Measurements from ENCODE around the gene ARL15.
"Not testable (repeated sequence)": the region's sequence is repeated elsewhere in the genome, so short reads cannot be mapped to it uniquely, and the experiment has no call there.

The ARL15 gene

DNA sequence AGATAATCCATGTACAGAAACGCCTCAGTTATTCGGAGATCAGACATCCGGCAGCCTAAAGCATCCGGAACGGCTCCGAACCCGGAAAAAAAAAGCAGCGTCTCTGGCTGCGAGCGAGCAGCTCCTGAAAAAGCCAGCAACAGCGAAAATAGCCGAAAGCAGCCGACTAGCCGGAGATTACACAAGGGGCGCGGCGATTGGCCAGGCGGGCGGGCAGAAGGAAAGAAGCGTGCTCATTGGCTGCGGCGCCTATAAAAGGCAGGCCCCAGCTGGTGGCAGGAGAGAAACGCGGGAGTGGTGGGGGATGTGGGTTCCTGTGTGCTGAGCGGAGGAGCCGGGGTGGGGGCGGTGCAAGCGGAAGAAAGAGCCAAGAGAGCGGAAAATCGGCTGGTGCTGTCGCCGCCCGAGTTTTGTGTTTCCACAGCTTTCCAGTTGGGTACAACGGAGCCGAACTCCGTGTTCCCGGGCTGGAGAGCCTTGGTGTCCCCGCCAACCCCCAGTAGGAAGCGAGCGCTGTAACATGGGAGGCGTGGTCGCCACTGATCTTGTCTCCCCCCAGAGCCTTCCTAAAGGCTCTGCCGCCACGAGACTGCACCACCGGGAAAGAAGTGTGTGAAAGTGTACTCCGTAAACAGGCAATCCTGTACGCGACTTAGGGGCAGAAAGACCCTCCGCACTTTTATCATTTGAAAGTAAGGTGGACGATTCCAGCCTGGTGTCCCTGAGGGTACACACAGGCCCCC, at the start of gene ARL15:
TSS of gene ARL15 (minus strand) at position 141 of the 743 bp plus-strand sequence.
- DNase-seq (ENCODE audit: low spot score), result peak; percentile 96

DNA sequence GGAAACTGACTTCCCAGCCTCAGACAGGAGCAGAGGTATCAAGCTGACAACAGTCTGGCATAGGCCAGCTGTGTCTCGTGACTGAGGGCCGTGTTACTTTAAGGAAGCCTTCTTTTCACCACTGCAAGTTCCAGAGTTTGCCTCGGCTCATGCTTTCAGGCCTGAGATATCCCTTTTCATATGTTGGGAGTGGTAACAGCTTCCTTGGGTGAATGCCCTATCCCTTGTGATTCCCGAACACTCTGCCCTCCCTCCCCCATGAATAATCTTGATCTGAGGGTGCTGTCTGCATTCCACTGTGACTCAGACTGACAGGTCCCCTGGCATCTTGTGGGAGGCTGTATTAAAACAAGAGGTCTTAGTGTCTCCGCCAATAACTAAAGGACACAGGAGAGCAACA, 49.7 kb upstream of the ARL15 start:
- DNase-seq (ENCODE audit: low spot score), result no peak

DNA sequence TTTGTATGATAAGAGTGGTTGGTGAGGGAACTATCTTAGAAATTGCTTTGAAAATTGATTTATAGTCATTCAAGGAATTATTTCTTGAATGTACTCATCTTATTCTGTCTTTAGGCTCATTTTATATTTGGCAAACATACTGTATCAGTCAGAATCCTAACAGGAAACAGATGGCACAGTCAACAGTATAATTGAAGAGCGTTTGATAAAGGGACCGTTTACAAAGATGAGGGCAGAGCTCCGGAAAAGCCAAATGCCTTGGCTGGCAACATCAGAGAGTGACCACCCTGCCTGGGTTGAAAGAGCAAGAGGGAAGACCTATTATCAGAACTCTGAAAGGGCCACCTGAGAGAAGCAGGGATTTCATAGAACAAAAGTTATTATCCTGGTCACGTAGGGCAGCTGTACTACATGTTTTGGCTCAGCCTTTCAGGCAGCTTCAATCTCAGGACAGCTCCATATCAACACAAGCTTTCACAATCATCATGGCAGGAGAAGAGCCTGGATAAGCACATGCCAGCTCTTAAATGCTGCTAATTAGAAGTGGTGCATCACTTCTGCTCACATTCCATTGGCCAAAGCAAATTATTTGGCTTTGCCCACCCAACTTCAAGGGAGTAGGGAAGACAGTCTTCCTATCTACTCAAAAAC, 47.2 kb upstream of the ARL15 start:
- no peak for DNase-seq (ENCODE audit: low spot score)

DNA sequence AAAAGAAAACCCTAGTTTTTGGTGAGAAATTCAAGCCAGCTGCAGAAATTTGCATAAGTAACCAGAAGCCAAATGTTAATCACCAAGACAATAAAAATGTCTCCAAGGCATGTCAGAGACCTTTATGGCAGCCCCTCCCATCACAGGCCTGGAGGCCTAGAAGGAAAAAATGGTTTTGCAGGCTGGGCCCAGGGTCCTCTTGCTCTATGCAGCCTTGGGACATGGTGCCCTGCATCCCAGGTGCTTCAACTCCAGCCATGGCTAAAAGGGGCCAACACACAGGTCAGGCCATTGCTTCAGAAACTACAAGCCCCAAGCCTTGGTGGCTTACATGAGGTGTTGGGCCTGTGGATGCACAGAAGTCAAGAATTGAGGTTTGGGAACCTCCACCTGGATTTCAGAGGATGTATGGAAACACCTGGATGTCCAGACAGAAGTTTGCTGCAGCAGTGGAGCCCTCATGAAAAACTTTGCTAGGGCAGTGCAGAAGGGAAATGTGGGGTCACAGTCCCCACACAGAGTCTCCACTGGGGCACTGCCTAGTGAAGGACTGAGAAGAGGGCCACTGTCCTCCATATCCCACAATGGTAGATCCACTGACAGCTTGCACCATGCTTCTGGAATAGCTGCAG, 43.7 kb upstream of the ARL15 start:
- DNase-seq (ENCODE audit: low spot score), result not testable (repeated sequence)

DNA sequence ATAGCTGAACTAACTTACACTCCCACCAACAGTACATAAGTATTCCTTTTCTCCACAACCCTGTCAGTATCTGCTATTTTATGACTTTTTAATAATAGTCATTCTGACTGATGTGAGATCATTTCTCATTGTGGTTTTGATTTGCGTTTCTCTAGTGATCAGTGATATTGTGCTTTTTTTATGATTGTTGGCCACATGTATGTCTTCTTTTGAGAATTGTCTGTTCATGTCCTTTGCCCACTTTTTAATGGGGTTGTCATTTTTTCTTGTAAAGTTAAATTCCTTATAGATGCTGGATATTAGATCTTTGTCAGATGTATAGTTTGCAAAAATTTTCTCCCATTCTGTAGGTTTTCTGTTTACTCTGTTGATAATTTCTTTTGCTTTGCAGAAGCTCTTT, 42.2 kb upstream of the ARL15 start:
- DNase-seq (ENCODE audit: low spot score), result not testable (repeated sequence)

DNA sequence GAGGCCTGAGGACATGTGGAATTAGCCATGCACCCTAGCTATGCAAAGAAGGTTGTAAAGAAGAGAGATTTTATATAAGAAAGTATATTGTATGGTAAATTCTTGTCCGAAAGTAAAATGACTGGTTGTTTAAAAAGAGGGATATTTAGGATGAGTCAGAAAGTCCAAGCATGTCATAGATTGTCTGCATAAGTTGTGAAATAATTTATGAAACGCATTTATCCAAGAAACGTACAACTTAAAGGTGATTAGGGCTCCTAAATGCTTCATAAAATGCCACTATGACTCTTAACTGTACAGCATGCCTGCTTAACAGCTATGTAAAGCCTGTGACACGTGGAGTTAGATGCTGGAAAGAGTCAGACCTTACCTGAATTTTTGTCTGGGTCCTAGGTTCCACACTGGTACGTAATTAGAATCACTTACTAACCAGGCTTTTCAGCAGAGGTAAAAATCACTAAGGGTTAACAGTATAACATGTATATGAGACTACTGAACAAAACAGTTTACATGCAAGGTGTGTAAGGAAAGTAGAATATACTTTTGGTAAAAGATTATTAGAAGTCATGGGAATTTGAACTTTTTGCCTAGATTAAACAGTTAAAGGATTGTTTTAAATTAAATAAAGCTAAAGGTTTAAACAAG, 37.0 kb upstream of the ARL15 start:
- no peak for DNase-seq (ENCODE audit: low spot score)

DNA sequence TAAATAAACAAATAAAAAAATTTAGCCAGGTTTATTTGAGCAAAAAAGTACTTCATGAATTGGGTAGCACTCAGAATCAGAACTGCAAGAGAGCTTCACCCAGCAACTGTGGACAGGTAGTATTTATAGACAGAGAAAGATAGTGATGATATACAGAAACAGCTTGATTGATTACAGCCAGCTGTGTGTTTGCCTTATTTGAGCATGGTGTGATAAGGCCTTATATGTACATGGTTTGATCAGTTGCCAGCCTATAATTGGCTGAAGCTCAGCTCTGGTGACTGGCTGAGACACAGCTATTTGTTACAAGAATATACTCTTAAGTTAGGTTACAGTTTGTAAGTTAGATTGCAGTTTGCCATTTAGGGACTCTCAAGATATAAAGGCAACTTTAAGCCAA, 34.3 kb upstream of the ARL15 start:
- no peak for DNase-seq (ENCODE audit: low spot score)

DNA sequence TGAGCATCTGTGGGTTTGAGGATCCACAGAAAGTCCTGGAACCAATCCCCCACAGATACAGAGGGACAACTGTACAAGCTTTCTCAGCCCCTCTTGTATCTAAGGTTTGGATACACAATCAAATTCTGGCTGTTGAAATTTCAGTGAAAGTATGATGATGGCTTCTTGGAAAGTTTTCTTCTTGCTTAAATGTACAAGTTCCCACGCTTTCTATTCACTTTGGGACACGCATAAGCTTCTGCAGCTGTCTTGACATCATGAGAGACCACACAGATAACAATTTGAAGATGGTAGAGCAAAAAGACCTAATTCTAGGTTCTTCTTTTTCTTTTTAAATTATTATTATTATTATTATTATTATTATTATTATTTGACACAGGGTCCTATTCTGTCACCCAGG, 31.6 kb upstream of the ARL15 start:
- DNase-seq (ENCODE audit: low spot score), result no peak

DNA sequence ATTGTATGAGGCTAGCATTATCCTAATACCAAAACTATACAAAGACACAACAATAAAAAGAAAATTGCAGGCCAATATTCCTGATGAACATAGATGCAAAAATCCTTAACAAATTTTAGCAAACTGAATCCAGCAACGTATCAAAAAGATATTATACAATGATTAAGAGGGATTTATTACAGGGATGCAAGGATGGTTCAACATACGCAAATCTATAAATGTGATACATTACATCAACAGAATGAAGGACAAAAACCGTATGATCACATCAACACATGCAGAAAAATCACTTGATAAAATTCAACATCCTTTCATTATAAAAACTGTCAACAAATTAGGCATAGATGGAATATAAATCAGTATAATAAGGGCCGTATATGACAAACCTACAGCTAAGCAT, 27.1 kb upstream of the ARL15 start:
- no peak for DNase-seq (ENCODE audit: low spot score)

DNA sequence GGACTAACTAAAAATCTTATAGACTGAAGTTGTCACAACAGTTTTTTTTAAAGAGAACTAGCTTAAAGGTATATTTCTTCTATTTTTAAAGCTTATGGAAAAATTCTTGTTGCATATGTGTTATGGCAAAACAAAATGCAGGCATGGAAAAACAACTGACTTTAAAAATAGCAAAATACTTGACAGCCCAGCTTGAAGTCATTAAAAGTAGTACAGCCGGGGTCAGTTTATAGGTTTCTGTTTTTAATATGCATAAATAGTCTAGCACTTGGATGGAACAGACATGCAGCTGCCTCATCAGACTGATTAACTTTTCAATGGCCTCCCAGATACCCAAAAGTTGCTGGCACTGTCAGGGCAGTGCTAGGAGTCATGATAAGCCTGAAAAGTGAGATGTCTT, 22.3 kb upstream of the ARL15 start:
- no peak for DNase-seq (ENCODE audit: low spot score)

DNA sequence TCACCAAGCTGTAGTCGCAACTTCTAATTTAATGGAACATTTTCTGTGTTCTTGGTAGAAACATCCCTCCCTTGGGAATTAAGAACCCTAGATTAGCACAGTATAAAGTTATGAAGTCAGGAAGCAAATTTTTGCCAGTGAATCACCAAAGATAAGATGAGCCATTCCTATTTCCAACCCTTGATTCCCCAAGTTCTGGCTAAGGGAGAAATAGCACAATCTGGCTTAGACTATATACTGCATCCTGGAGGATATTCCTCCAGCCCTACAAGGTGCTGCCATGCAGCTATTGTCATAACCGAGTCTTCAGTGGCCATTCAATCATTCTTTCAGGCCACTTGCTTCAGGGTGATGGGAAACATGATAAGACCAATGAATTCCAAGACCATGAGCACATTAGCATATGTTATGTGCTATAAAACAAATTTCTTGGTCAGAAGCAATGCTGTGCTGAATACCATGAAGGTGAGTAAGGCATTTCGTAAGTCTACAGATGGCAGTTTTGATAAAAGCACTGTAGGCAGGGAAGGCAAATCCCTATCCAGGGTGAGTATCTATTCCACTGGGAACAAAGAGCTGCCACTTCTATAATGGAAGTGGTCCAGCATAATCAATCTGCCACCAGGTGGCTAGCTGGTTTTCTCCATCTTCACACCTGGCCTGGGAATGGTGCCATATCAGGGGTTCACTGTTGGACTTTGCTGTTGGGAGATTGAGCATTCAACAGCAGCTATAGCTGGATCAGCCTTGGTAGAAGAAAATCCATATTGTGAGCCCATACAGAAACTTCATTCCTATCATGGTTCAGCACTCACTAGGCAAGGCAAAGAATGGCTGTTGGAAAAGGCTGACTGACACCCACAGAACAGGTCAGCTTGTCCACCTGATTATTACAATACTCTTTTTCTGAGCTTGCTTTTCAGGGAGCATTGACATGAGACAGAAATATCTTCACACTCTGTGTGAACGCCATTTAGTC, 19.6 kb upstream of the ARL15 start:
- no peak for DNase-seq (ENCODE audit: low spot score)

DNA sequence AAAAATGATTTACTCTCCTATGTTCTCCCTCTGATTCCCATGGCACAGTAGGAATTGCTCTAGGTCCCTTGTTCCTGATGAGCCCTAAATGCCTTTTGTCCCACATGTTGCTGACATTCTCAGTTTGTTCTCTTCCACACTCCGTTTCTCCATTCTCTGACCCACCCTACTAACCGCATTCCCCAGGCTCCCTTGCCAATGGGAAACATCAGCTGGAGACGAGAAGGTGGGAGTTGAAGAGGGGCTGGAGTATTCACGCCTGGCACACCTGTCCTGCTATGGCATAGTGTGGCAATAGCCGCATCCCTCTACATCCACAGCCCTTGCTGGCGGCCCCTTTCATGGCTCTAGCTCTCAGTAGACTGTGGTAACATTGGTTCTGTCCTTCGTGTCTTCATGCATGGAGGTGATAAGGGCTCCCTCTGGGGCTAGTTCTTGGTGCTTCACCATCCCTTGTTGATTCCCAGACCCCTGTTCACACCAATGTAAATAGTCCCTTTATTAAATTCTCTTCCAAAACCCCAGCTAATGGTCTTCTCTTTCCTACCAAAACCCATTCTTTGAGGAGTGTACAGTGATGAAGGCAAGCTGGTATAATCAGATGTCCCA, 16.4 kb upstream of the ARL15 start:
- no peak for DNase-seq (ENCODE audit: low spot score)

DNA sequence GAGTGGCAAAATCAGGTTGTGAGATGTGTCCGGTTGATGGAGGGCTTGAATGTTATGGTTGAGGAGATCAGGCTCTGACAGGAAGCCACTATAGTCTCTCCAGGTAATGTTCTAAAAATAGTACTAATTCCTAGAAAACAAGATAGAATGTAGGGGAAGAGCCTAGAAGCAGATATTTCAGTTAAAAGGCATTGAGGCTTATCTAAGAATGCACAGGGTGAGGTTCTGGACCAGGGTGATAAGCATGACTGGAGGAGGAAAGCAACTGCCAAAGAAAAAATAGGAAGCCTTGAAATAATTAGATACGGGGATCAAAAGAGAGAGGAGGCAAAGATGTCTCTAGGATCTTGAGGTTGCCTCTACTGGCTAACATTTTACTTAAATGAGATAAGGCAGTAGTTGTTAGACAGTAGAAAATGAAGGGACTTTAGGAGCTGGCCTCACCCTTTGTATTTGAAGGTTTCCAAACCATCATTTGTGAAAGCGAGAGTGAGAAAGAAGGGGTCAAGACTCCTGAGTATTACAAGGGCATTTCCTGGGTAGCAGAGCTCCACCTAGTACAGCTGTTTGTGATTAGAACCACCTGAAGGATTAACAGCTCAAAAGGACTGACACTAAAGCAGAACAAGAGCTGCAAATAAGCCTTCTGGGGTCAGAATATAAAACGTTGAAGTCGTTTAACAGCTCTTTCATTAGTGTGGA, 15.4 kb upstream of the ARL15 start:
- DNase-seq (ENCODE audit: low spot score), result peak; percentile 65

DNA sequence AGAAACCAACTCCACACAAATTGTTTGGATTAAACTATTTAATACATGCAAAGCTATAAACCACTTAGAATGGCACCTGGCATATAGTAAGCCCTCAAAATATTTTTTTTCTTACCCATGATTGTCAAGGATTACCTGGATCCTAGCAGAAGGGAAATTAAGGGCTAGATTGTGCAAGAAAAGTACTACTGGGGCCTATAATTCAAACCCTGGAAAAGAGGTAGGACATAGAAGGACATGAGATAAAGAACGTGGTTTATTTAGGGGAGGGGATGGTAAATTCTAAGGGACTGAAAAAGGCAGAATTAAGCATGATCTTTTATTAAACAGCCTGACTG, 14.9 kb upstream of the ARL15 start:
- DNase-seq (ENCODE audit: low spot score), result no peak

DNA sequence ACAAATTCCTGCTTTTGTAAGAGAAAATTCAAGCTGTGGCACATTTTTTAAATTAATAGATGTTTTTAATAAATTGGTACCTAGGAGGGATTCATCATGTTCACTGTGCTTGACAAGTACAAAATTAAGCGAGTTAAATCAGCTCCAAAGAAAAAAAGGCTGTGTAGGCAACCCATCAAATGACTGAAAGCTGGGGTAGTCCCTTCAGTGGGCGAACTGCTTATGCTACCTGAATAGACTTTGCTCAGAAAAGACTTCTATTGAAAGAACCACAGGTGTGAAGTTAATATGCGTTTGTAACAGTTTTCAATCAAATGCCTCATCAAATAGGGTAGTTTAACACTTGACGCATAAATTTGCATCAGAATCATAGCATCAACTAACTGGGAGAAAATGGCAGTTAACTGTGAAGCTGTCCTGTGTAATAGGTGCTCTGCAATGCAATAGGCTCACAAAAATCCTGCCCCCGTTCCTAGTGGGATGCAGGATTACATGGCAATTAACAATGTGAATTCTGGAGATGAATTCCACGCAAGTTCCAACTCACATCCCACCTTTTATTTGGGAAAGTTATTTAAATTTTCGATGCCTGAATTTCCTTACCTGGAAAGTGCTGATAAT, 14.4 kb upstream of the ARL15 start:
- no peak for DNase-seq (ENCODE audit: low spot score)

DNA sequence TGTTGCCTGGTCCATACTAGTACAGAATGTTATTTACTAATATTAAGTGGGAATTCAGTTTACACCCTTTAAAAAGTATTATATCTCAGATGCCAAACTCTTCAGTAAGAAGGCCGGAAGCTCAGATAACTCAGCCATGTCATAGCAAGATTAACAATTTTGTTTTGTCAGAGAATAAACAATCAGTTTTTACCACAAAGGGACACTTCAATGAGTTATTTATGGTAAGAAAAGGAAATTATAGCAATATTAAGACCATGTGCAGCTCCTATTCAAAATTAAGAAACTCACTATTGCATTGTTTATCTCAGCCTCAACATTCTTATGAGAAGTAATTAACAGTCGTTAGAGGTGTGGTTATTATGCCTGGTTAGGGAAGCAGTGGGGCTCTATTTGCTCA, 13.1 kb upstream of the ARL15 start:
- no peak for DNase-seq (ENCODE audit: low spot score)

DNA sequence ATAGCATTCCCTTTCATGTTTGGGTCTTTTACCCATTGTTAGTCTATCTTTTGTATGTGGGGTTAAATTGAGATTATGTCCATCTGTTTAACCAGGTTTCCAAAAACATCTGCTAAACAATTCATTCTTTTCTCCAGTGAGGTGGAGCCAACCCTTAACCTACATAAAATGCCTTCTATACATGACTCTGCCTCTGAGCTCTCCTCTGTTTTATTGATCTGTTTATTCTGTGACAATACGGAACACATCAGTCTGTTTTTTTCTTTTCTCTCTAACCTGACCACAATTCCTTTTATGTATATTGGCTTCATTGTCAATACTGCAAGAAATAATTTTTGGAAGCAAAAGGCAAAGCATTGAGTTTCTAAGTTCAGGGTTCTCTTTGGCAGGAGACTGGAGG, 9.9 kb upstream of the ARL15 start:
- DNase-seq (ENCODE audit: low spot score), result no peak

DNA sequence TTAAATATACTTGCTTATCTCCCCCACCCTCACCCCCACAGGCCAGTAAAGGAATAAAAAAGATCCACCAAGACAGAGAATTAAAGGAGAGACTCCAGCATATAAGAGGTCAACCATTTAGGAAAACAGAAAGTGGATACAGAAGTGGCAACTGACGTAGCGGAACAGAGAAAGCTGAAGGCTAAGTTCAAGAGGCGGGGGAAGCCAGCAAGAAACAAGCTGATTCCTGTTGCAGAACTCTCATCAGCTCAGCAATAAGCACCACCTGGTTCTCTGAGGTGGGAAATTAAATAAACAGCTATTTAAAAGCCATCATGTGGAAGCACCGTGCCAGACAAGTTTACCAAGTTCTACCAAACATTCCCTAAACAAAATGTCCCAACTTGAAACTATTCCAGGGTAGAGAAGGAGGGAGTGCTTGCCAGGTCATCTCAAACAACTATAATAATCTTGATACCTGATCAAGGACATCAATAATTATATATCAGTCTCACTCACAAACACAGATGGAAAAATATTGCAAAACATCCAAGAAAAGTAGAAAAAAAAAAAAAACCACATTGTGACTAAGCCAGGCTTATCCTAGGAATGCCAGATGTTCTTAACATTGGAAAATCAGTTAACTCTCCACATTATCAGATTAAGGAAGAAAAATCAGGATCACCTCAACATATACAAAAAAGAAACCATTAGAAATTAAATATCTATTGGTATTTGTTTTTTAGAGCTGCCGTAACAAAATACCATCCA, 7.3 kb upstream of the ARL15 start:
- no peak for DNase-seq (ENCODE audit: low spot score)

DNA sequence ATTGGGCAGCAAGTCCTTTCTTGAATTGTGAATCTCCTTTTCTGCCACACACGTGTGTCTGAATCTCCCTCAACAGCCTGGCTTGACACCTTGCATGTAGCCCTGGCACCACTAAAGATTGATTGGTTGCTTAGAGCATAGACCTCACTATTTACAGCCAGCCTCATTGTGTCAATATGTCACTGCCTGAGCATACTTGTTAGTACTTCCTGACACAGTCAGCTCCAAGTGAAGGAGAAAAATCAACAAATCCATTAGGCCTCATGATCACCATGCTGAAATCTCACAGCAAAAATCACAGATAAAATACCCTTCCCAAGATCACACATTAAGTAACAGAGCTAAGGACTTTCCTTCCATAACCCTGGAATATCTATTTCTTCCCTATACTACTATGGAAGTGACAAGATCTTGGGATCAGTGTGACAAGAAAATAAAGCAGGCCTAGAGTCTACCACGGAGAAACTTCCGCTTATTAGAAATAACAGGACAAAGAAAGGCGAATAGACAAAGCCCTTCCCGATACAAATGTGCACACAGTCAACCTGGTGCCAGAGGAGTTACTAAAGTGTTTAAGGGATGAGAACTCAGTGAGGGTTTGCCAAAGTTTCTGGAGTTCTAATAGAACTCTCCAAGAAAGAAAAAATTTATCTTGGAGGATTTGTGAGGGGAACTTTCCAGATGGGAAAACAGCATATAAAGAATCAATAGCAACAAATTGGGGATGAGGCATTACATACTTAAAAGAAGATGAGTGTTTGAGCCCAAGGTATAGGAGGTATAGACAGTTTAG, 5.6 kb upstream of the ARL15 start:
- DNase-seq (ENCODE audit: low spot score), result no peak
